HepG2 (cell line): Measurements from ENCODE around the gene WDR87. TPM values are rescaled to one million over a fixed set of nuclear protein-coding genes. Genes with fewer than 3 reads are reported as not detected.

ENCODE experiments used
- ATF4 ChIP-seq, 2 experiments: fragments of 450-650 bp in 1 of 2; sonication (generic) in 1 of 2; formaldehyde crosslinking; IDR thresholded peaks; 2 replicates each; pipeline versions ENCODE4 v1.5.0 to v1.8.0; 2020 to 2022; ENCODE audit warnings: mild to moderate bottlenecking in 1 of 2, missing genetic modification reagents in 1 of 2
- BCLAF1 ChIP-seq: fragments of 450-650 bp; IDR thresholded peaks from 2 replicates; pipeline ENCODE4 v1.6.1; 2017; ENCODE audit warnings: mild to moderate bottlenecking
- CENPBD1 ChIP-seq: sonication (generic); formaldehyde crosslinking; IDR thresholded peaks from 2 replicates; pipeline ENCODE4 v1.8.0; 2022; ENCODE audit warnings: missing genetic modification reagents, low read depth, mild to moderate bottlenecking, borderline replicate concordance
- CSRNP2 ChIP-seq: sonication (generic); formaldehyde crosslinking; conservative IDR thresholded peaks from 2 replicates; pipeline ENCODE4 v1.8.0; 2022; ENCODE audit warnings: low read depth, missing genetic modification reagents
- ETS1 ChIP-seq: sonication (generic); formaldehyde crosslinking; IDR thresholded peaks from 2 replicates; pipeline ENCODE4 v1.4.0; 2020; ENCODE audit warnings: missing genetic modification reagents
- HMG20B ChIP-seq: conservative IDR thresholded peaks from 2 replicates; pipeline ENCODE4 v1.6.1; 2016; ENCODE audit warnings: missing genetic modification reagents, missing compliant biosample characterization
- HOXA9 ChIP-seq: sonication (generic); formaldehyde crosslinking; IDR thresholded peaks from 2 replicates; pipeline ENCODE4 v1.8.1; 2022; ENCODE audit warnings: missing genetic modification reagents, mild to moderate bottlenecking, moderate library complexity, borderline replicate concordance
- JUNB ChIP-seq: sonication (generic); formaldehyde crosslinking; IDR thresholded peaks from 2 replicates; pipeline ENCODE4 v1.8.0; 2022; ENCODE audit warnings: missing genetic modification reagents, mild to moderate bottlenecking, borderline replicate concordance
- KAT8 ChIP-seq: IDR thresholded peaks from 2 replicates; pipeline ENCODE4 v1.6.1; 2016; ENCODE audit warnings: missing genetic modification reagents, missing compliant biosample characterization
- NFATC3 ChIP-seq: sonication (generic); formaldehyde crosslinking; IDR thresholded peaks from 2 replicates; pipeline ENCODE4 v1.5.1; 2020; ENCODE audit warnings: mild to moderate bottlenecking, missing genetic modification reagents
- PAXIP1 ChIP-seq: sonication (generic); formaldehyde crosslinking; conservative IDR thresholded peaks from 2 replicates; pipeline ENCODE4 v1.4.0; 2020; ENCODE audit warnings: mild to moderate bottlenecking, missing genetic modification reagents, moderate library complexity
- SSRP1 ChIP-seq: IDR thresholded peaks from 2 replicates; pipeline ENCODE4 v1.6.1; 2016; ENCODE audit warnings: control low read depth
- TBL1XR1 ChIP-seq: fragments of 150-350 bp; IDR thresholded peaks from 2 replicates; pipeline ENCODE4 v1.6.1; 2014; ENCODE audit warnings: borderline replicate concordance, low read length; ENCODE audit not compliant: partially characterized antibody
- ZBTB46 ChIP-seq: sonication (generic); formaldehyde crosslinking; IDR thresholded peaks from 2 replicates; pipeline ENCODE4 v1.4.0; 2020; ENCODE audit warnings: mild to moderate bottlenecking, missing genetic modification reagents, borderline replicate concordance
- ZNF557 ChIP-seq: sonication (generic); formaldehyde crosslinking; IDR thresholded peaks from 2 replicates; pipeline ENCODE4 v1.4.0; 2020; ENCODE audit warnings: missing genetic modification reagents
- polyA plus RNA-seq, 8 experiments: library from polyadenylated mRNA; depleted of rRNA in 3 of 8; stranded (reverse) in 7 of 8; unstranded in 1 of 8; fragments of >200 nt; fragmentation: Illumina TruSeq in 4 of 8; extraction: Trizol in 4 of 8; gene quantifications; 2 replicates each; pipeline versions ENCODE4 v1.2.1 to v1.2.3, GENCODE V29; 2011 to 2016; ENCODE audit warnings: low read depth in 4 of 8, missing spikeins in 1 of 8, mixed read lengths in 1 of 8; ENCODE audit not compliant: insufficient read depth in 1 of 8
- total RNA-seq, 5 experiments: library from RNA; depleted of rRNA; stranded (reverse); fragments of >200 nt; fragmentation: Illumina TruSeq; extraction: Trizol; gene quantifications; 2 replicates each; pipeline ENCODE4 v1.2.3, GENCODE V29; 2016; ENCODE audit warnings: low read depth in 1 of 5

WDR87 gene
- total and polyA plus RNA-seq, 2 of the 13 experiments (the other 11 are each of a cell fraction or from before 2014, with no cell fraction given): not detected

- no peak; the same call in none of the 2 replicates for TF ChIP-seq PAXIP1
- TF ChIP-seq CENPBD1 (CRISPR knock-in tag): no peak
- TF ChIP-seq HOXA9: no peak
- no peak for TF ChIP-seq TBL1XR1
- TF ChIP-seq ETS1: no peak
- TF ChIP-seq ATF4 (CRISPR knock-in tag; IDR thresholded peaks at IDR 0.05): peak in 1 of 2 experiments; percentile 63; a peak in 1 of 4 replicates
- no peak for TF ChIP-seq SSRP1 (CRISPR knock-in tag)
- TF ChIP-seq KAT8: peak; percentile 72
- no peak for TF ChIP-seq BCLAF1
- no peak for TF ChIP-seq CSRNP2 (CRISPR knock-in tag)
- TF ChIP-seq ZBTB46 (CRISPR knock-in tag): no peak
- no peak for TF ChIP-seq NFATC3 (CRISPR knock-in tag)
- TF ChIP-seq ZNF557 (CRISPR knock-in tag): no peak
- no peak for TF ChIP-seq JUNB
- no peak for TF ChIP-seq HMG20B (CRISPR knock-in tag)
These were observed 708 bp upstream of the WDR87 start, which contains the start of gene SIPA1L3 (continued) for GRCh38 chr19:37906869-37907734.
